GM18870 (cell line): ENCODE data around the gene EYA2.

Experiments
- ATAC-seq: cut with Tn5 transposase; IDR thresholded peaks from one replicate; pipeline ENCODE4 v1.9.1; 2021; ENCODE audit warnings: moderate library complexity; ENCODE audit not compliant: unreplicated experiment

The EYA2 gene

DNA sequence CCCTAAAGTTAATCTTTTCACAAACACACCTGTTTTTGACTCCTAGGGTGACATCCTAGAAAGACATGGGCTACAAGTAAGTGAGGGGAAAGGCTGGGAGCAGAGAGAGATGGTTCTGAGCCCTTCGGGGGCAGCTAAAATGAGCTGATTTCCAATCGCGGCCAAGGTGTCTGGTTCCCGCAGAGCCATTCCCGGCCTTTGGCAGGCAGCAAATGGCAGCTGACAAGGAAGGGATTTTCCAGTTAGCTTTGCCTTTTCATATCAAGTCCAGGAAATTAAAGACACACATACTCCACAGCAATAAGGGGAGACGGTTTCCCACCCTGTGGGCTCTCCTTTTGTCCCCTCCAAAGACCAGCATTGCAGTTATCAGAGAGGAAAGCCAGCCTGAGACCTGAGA is 233.4 kb downstream of the EYA2 start:
- ATAC-seq, result no peak

DNA sequence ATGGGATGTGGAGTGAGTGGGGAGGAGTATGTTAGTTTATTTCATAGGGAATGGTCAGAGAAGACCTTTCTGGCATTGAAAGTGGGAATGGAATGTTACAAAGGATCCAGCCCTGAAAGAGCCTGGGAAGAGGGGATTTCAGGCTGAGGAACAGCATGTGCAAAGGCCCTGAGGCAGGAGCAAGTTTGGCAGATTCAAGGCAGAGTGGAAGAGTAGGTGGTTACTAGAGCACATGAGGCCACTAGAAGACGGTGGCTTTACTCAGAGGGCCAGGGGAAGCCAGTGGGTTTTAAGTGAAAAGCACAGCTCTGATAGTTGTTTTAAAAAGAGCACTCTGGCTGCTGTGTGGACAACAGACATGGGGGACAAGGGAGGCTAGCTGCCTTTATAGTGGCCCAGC is 234.7 kb downstream of the EYA2 start:
- no peak for ATAC-seq

DNA sequence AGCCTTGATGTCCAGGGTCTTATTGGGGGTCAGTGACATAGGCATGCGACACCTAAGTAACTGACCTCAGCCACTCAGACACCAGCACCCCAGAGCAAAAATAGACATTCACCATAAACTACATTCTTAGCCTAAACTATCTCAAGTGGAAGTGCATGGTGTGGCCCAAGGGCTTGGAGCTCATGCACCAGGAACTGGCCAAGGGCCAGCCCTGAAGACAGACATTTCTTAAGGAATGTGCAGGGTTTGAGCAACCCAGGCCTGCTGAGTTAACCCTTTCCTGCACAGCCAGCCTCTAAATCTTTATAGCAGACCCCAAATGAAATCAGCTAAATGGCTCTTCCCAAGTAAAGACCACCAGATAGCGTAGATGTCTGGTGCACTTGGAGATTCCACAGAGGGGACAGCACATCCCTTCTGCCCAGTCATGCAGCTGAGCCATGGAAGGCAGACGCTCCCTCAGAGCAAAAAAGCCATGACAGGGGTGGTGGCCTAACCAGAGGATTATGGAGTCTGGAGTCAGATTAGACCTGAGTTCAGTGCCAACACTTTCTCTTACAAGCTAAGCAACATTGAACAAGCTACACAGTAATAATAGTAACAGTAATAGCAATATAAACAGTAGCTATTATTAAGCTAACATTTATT is 239.3 kb downstream of the EYA2 start:
- ATAC-seq, result no peak

DNA sequence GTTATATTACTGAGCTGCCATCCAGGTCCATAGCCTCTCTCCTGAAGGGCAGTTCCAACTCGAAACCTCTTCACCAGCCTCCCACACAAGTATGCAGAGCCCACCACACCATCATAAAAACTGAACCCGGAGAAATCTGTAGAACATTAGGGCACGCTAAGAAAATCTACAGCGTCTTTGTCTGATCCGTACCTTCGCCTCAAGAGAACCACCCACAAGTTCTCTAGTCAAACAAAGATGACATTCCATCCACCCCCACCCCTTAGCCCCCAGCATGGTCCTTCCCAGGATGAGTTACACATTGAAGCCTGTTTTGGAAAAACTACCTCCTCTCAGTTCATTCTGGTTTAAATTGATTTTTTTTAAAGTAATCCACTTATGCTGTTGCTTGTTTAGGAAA is 242.1 kb downstream of the EYA2 start:
- ATAC-seq, result no peak

- ATAC-seq, result no peak
Observed at GRCh38 chr20:47137231-47137870, 242.7 kb downstream of the EYA2 start.

GRCh38 chr20:47139934-47140535 is 245.4 kb downstream of the EYA2 start:
- ATAC-seq, result no peak

DNA sequence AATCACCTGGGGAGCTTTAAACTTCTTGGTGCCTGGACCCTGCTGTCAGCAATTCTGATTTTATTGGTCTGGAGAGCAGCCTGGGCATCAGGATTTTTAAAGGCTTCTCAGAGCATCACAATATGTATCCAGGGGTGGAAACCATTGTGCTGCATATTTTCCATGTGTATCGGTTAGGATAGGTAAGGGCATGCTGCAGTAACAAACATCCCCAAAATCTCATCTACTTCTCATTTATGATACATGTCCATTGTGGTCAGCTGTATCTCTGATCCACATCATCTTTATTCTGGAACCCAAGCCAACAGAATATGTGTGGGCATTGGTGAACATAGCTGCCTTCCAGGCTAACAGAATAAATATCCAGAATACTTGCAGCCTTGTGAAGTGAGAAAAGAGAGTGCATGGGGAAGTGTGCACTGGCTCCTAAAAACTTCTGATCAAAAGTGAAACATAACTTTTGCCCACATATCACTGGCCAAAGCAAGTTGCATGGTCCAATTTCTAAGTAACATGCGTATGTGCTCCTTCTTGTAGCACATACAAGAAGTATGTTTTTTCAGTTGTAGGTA is 246.8 kb downstream of the EYA2 start:
- no peak for ATAC-seq

- ATAC-seq, result no peak
Observed at GRCh38 chr20:47141941-47142773, 247.5 kb downstream of the EYA2 start.

DNA sequence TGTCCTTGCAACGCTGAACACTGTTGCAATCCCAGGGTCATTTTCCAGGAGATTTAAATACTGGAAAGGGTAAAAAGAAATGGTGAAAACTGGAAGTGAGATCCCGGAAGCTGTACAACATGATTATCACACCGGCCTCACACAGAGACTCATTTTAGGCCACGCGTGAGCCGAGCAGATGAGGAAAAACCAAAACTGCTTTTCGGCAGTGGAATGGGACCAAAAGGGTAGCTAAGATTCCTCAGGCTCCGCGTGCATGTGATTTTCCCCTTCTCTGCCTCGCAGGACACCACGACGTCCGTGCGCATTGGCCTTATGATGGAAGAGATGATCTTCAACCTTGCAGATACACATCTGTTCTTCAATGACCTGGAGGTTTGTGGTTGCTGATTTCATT is 248.1 kb downstream of the EYA2 start:
- ATAC-seq, result no peak

GRCh38 chr20:47143657-47144056 is 249.0 kb downstream of the EYA2 start:
- ATAC-seq, result no peak

GRCh38 chr20:47144463-47144862 is 249.8 kb downstream of the EYA2 start:
- no peak for ATAC-seq

GRCh38 chr20:47146686-47147085 is 252.0 kb downstream of the EYA2 start:
- no peak for ATAC-seq

GRCh38 chr20:47148059-47148458 is 253.4 kb downstream of the EYA2 start:
- no peak for ATAC-seq

GRCh38 chr20:47149939-47150338 is 255.3 kb downstream of the EYA2 start:
- ATAC-seq, result no peak

DNA sequence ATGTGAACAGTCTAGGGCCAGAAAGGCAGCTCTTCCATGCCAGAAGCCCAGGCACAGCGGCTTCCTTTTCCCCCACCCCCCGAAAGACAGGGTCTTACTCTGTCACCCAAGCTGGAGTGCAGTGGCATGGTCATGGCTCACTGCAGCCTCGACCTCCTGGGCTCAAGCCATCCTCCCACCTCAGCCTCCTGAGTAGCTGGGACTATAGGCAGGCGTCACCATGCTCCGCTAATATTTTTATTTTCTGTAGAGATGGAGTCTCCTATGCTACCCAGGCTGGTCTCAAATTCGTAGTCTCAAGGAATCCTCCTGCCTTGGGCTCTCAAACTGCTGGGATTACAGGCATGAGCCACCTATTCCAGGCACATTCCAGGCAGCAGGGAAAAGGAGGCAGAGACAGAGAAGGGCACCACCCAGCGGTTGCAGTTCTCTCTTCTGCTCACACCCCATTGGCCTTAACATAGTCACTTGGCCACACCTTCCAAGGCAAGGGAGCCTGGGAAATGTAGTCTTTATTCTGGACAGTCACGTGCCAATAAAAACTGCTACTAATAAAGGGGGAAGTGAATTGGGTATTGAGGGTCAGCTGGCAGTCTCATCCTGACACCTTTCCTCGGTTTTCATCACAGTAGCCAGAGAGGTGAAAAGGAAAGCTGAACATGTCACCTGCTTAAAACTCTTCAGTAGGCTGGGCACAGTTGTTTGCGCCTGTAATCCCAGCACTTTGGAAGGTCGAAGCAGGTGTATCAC is 255.9 kb downstream of the EYA2 start:
- no peak for ATAC-seq

GRCh38 chr20:47152068-47152467 is 257.4 kb downstream of the EYA2 start:
- no peak for ATAC-seq

GRCh38 chr20:47154089-47154488 is 259.4 kb downstream of the EYA2 start:
- no peak for ATAC-seq

GRCh38 chr20:47156301-47157137 is 261.9 kb downstream of the EYA2 start:
- ATAC-seq, result no peak

- no peak for ATAC-seq
Observed at GRCh38 chr20:47159166-47159565, 264.5 kb downstream of the EYA2 start.

GRCh38 chr20:47160240-47160639 is 265.6 kb downstream of the EYA2 start:
- ATAC-seq, result no peak
